Caco-2 (cell line): ENCODE measurements around the gene MXRA5. TPM values are rescaled to one million over a fixed set of nuclear protein-coding genes. Genes with fewer than 3 reads are reported as not detected.

Source experiments
- BruUV-seq: library from RNA; stranded (reverse); fragments of 400-500 nt; replicated peaks from 2 replicates; lab custom pipeline; 2021; lab: Mats Ljungman, UMichigan
- CTCF ChIA-PET: fragments of 300-600 bp; sonication (Branson Sonifier 250); formaldehyde crosslinking; loops from one replicate; lab custom pipeline; 2022; ENCODE audit warnings: antibody characterized with exemption; lab: Charles Lee
- POLR2A ChIA-PET: fragments of 300-600 bp; sonication (Branson Sonifier 250); formaldehyde crosslinking; loops from one replicate; lab custom pipeline; 2022; ENCODE audit warnings: antibody characterized with exemption; lab: Charles Lee
- DNase-seq, 2 experiments: peaks; one replicate each; pipeline versions ENCODE4 v3.0.0 to v3.0.0-alpha.2; 2020 to 2022
- H3K27me3 ChIP-seq: replicated peaks from 2 replicates; pipeline ENCODE4 v1.6.0; 2011; ENCODE audit warnings: low read length; ENCODE audit not compliant: control insufficient read depth, insufficient read depth
- H3K36me3 ChIP-seq: 2 replicates; pipeline ENCODE4 v1.5.1; 2011; ENCODE audit warnings: low read length; ENCODE audit not compliant: control insufficient read depth, insufficient read depth
- H3K4me1 ChIP-seq: fragments of 250-450 bp; sonication (Bioruptor Pico); 2 replicates; pipeline ENCODE4 v1.5.1; 2020; ENCODE audit warnings: mild to moderate bottlenecking
- H3K4me3 ChIP-seq: 2 replicates; pipeline ENCODE4 v1.5.1; 2011; ENCODE audit warnings: low read depth, mild to moderate bottlenecking, control low read depth, low read length
- H3K9me3 ChIP-seq: fragments of 250-450 bp; sonication (Bioruptor Pico); 2 replicates; pipeline ENCODE4 v1.5.1; 2020; ENCODE audit warnings: mild to moderate bottlenecking, moderate library complexity
- H3K27ac Mint-ChIP-seq: one replicate; pipeline ENCODE4 v1.8.0; 2022; ENCODE audit warnings: mixed read lengths; ENCODE audit not compliant: unreplicated experiment
- H3K27me3 Mint-ChIP-seq: one replicate; pipeline ENCODE4 v1.8.0; 2022; ENCODE audit warnings: mixed read lengths; ENCODE audit not compliant: insufficient read depth, unreplicated experiment
- H3K36me3 Mint-ChIP-seq: one replicate; pipeline ENCODE4 v1.8.0; 2022; ENCODE audit warnings: mild to moderate bottlenecking, mixed read lengths; ENCODE audit not compliant: insufficient read depth, unreplicated experiment
- H3K4me1 Mint-ChIP-seq: one replicate; pipeline ENCODE4 v1.8.0; 2022; ENCODE audit warnings: low read depth, mixed read lengths; ENCODE audit not compliant: unreplicated experiment
- H3K4me3 Mint-ChIP-seq: one replicate; pipeline ENCODE4 v1.8.0; 2022; ENCODE audit warnings: mild to moderate bottlenecking, moderate library complexity, mixed read lengths; ENCODE audit not compliant: unreplicated experiment
- H3K9me3 Mint-ChIP-seq: one replicate; pipeline ENCODE4 v1.8.0; 2022; ENCODE audit warnings: mixed read lengths; ENCODE audit not compliant: unreplicated experiment
- intact Hi-C: fragments of 100-400 bp; cut with micrococcal nuclease; formaldehyde crosslinking; loops from one replicate; pipeline ENCODE4 v1.10.0; 2022; ENCODE audit not compliant: unreplicated experiment
- total RNA-seq: library from RNA; stranded (reverse); gene quantifications from 2 replicates; pipeline ENCODE4 v1.2.3, GENCODE V29; 2022
- TF ChIP-seq, protein P1 (sequence below), 2 experiments: fragments of 200-600 bp in 1 of 2; IDR thresholded peaks; 1 replicate in 1 of 2; 2 replicates in 1 of 2; pipeline versions ENCODE4 v1.5.1 to v1.8.0; 2011 to 2022; ENCODE audit warnings: antibody characterized with exemption in 1 of 2, control low read depth in 1 of 2, inconsistent platforms in 1 of 2, low read depth in 1 of 2, low read length in 1 of 2, mild to moderate bottlenecking in 1 of 2, moderate library complexity in 1 of 2; ENCODE audit not compliant: insufficient read depth in 1 of 2, severe bottlenecking in 1 of 2, unreplicated experiment in 1 of 2

MXRA5 gene
- total RNA-seq, 1 experiment from 2014 or later, result not detected

DNA sequence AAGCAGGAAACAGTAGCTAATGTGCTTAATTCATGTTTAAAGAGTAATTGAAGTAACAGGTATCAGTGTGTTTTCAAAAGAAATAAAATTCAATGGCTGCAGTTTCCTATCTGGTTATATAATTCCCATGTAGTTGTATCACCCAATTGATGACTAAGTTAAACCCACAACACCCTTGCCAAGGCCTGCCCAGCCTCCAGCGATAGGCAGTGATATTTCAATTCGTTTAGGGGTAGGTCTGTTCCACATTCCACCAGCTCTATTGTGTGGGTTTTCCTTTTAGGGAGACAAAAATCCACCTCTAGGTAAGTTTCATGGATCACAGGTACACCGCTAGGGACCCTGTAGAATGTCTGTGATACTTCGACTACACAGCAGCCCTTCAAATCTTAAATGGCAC lies 24.7 kb upstream of the MXRA5 start:
- no peak for DNase-seq
- Histone ChIP-seq H3K36me3 (no peaks in the 10 kb centered on the region), H3K9me3 (no peaks in the 10 kb centered on the region), H3K27me3 (no peaks in the 10 kb centered on the region), H3K4me1 (no peaks in the 10 kb centered on the region), H3K4me3 (no peak overlapping the region)
- Mint-ChIP-seq H3K27ac (no peak overlapping the region), H3K36me3 (no peaks in the 10 kb centered on the region), H3K4me1 (no peaks in the 10 kb centered on the region), H3K27me3 (no peaks in the 10 kb centered on the region), H3K9me3 (peaks cover 8% of the 10 kb centered on the region), H3K4me3 (no peak overlapping the region)
- intact Hi-C loops, result no loop called here
- ChIA-PET POLR2A (no interaction called here), CTCF (no interaction called here)
- TF ChIP-seq, protein P1, sequence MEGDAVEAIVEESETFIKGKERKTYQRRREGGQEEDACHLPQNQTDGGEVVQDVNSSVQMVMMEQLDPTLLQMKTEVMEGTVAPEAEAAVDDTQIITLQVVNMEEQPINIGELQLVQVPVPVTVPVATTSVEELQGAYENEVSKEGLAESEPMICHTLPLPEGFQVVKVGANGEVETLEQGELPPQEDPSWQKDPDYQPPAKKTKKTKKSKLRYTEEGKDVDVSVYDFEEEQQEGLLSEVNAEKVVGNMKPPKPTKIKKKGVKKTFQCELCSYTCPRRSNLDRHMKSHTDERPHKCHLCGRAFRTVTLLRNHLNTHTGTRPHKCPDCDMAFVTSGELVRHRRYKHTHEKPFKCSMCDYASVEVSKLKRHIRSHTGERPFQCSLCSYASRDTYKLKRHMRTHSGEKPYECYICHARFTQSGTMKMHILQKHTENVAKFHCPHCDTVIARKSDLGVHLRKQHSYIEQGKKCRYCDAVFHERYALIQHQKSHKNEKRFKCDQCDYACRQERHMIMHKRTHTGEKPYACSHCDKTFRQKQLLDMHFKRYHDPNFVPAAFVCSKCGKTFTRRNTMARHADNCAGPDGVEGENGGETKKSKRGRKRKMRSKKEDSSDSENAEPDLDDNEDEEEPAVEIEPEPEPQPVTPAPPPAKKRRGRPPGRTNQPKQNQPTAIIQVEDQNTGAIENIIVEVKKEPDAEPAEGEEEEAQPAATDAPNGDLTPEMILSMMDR (IDR thresholded peaks at IDR 0.05; ENCODE audit: insufficient read depth in 1 of 2, low read depth in 1 of 2, low read length in 1 of 2, severe bottlenecking in 1 of 2, unreplicated experiment in 1 of 2), result no peak
- no TSS peak for BruUV-seq

GRCh38 chrX:3370656-3371055 lies 24.2 kb upstream of the MXRA5 start:
- H3K27ac Mint-ChIP-seq, result no peak overlapping the region
- Histone ChIP-seq H3K36me3 (no peaks in the 10 kb centered on the region), H3K4me1 (no peaks in the 10 kb centered on the region), H3K27me3 (no peaks in the 10 kb centered on the region), H3K4me3 (no peak overlapping the region), H3K9me3 (no peaks in the 10 kb centered on the region)
- H3K4me3 Mint-ChIP-seq, result no peak overlapping the region
- no peaks in the 10 kb centered on the region for H3K27me3 Mint-ChIP-seq
- CTCF ChIA-PET, result no interaction called here
- no peaks in the 10 kb centered on the region for H3K4me1 Mint-ChIP-seq
- no peak for DNase-seq
- POLR2A ChIA-PET, result no interaction called here
- TF ChIP-seq, protein P1 (IDR thresholded peaks at IDR 0.05; ENCODE audit: insufficient read depth in 1 of 2, low read depth in 1 of 2, low read length in 1 of 2, severe bottlenecking in 1 of 2, unreplicated experiment in 1 of 2), result no peak
- H3K9me3 Mint-ChIP-seq, result peaks cover 8% of the 10 kb centered on the region
- no peaks in the 10 kb centered on the region for H3K36me3 Mint-ChIP-seq
- intact Hi-C loops, result no loop called here
- no TSS peak for BruUV-seq

DNA sequence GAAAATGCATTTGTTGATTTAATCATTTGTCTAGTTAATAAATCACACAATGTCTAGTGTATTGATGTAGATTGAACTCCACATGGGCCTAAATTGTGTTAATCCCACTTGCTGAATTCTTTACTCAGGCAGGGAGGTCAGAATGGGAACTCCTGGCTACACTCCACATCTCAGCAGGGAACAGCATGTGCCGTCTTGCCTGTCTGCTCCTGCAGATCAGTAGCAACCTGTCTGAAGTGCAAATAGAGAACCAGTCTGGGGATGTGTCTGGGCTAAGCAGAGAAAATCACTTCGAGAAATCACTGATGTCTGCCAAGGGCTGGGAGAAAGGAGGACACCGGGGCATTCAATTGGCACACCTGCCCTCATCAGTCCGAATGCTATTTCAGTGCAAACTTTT lies 16.5 kb upstream of the MXRA5 start:
- intact Hi-C loops, result no loop called here
- POLR2A ChIA-PET, result no interaction called here
- no TSS peak for BruUV-seq

More for the DNA sequence above, 16.5 kb upstream of the MXRA5 start:
- CTCF ChIA-PET, result no interaction called here
- Histone ChIP-seq H3K27me3 (no peaks in the 10 kb centered on the region), H3K9me3 (no peaks in the 10 kb centered on the region), H3K36me3 (no peaks in the 10 kb centered on the region), H3K4me1 (no peaks in the 10 kb centered on the region), H3K4me3 (no peak overlapping the region)
- no peak for DNase-seq
- Mint-ChIP-seq H3K9me3 (no peaks in the 10 kb centered on the region), H3K36me3 (no peaks in the 10 kb centered on the region), H3K27me3 (no peaks in the 10 kb centered on the region), H3K4me3 (no peak overlapping the region), H3K4me1 (no peaks in the 10 kb centered on the region), H3K27ac (no peak overlapping the region)
- TF ChIP-seq, protein P1 (IDR thresholded peaks at IDR 0.05; ENCODE audit: insufficient read depth in 1 of 2, low read depth in 1 of 2, low read length in 1 of 2, severe bottlenecking in 1 of 2, unreplicated experiment in 1 of 2), result no peak
